ENCODE data around the gene TOR2A. TPM values are rescaled to one million over a fixed set of nuclear protein-coding genes. Genes with fewer than 3 reads are reported as not detected.
A peak's percentile ranks its signal among the peaks of the same experiment; 100 is the strongest.

TOR2A gene
- total RNA-seq, 4 donors from 2014 or later = 8.9 to 23.1 (median 14.2) TPM

- peaks cover 28 to 37% of the 10 kb centered on the region in 2 donors for H3K4me1 ChIP-seq
- no peaks in the 10 kb centered on the region for H3K27me3 ChIP-seq
- no peaks in the 10 kb centered on the region for H3K9me3 ChIP-seq
- DNase-seq = peak; percentile 28 to 30
- TF ChIP-seq POLR2A (IDR thresholded peaks at IDR 0.05) (no peak), CTCF (IDR thresholded peaks at IDR 0.05) (no peak)
- WGBS, 2 donors = 54 to 66% methylated on average over 5 of the region's 5 CpGs
- no peak overlapping the region for H3K4me3 ChIP-seq (replicated peaks in 1 of 3)
- peak overlapping the region; percentile 92 to 96 (median 93) for H3K27ac ChIP-seq
- intact Hi-C loops (cut with DNase I) = no loop called here
- no peaks in the 10 kb centered on the region for H3K36me3 ChIP-seq
Observed at GRCh38 chr9:127700594-127701255, 34.4 kb downstream of the TOR2A start.

- Histone ChIP-seq H3K36me3 (no peaks in the 10 kb centered on the region), H3K4me3 (replicated peaks in 1 of 3) (no peak overlapping the region), H3K9me3 (no peaks in the 10 kb centered on the region), H3K4me1 (peaks cover 28 to 31% of the 10 kb centered on the region in 2 donors), H3K27ac (peak overlapping the region; percentile 92 to 96 (median 93)), H3K27me3 (no peaks in the 10 kb centered on the region)
- peak; percentile 49 to 61 for DNase-seq
- intact Hi-C loops (cut with DNase I) = no loop called here
- TF ChIP-seq POLR2A (IDR thresholded peaks at IDR 0.05) = no peak
- no peak for TF ChIP-seq CTCF (IDR thresholded peaks at IDR 0.05)
- 83 to 95% methylated on average over 2 of the region's 2 CpGs for WGBS, 2 donors
Observed at GRCh38 chr9:127700140-127700539, 35.0 kb downstream of the TOR2A start.

- H3K27ac ChIP-seq = peak overlapping the region; percentile 92 to 96 (median 93)
- H3K4me1 ChIP-seq = peaks cover 28 to 31% of the 10 kb centered on the region in 2 donors
- H3K9me3 ChIP-seq = no peaks in the 10 kb centered on the region
- intact Hi-C loops (cut with DNase I) = no loop called here
- no peaks in the 10 kb centered on the region for H3K36me3 ChIP-seq
- no peak overlapping the region for H3K4me3 ChIP-seq (replicated peaks in 1 of 3)
- DNase-seq = peak; percentile 97 to 98
- WGBS, 2 donors = 15 to 22% methylated on average over 25 to 41 of the region's 41 CpGs
- peak in 1 of 2 donors; percentile 72 for TF ChIP-seq POLR2A (IDR thresholded peaks at IDR 0.05)
- TF ChIP-seq CTCF (IDR thresholded peaks at IDR 0.05) = peak in 4 of 6 experiments; percentile 13 to 45 (median 30)
- no peaks in the 10 kb centered on the region for H3K27me3 ChIP-seq
Observed at GRCh38 chr9:127698985-127699670, 36.0 kb downstream of the TOR2A start.

- WGBS, 2 donors = 93 to 95% methylated on average over 5 of the region's 5 CpGs
- H3K9me3 ChIP-seq = no peaks in the 10 kb centered on the region
- H3K4me1 ChIP-seq = peaks cover 28 to 31% of the 10 kb centered on the region in 2 donors
- DNase-seq = no peak
- TF ChIP-seq CTCF (IDR thresholded peaks at IDR 0.05) (no peak), POLR2A (IDR thresholded peaks at IDR 0.05) (no peak)
- no peaks in the 10 kb centered on the region for H3K36me3 ChIP-seq
- intact Hi-C loops (cut with DNase I) = no loop called here
- peak overlapping the region; percentile 92 to 96 (median 93) for H3K27ac ChIP-seq
- no peaks in the 10 kb centered on the region for H3K27me3 ChIP-seq
- H3K4me3 ChIP-seq (replicated peaks in 1 of 3) = no peak overlapping the region
Observed at GRCh38 chr9:127698386-127698785, 36.7 kb downstream of the TOR2A start.

GRCh38 chr9:127697575-127697974 is 37.5 kb downstream of the TOR2A start:
- WGBS, 2 donors = 87% methylated on average over 5 of the region's 5 CpGs
- Histone ChIP-seq H3K36me3 (no peaks in the 10 kb centered on the region), H3K27ac (no peak overlapping the region), H3K27me3 (no peaks in the 10 kb centered on the region), H3K4me3 (replicated peaks in 1 of 3) (no peak overlapping the region), H3K9me3 (no peaks in the 10 kb centered on the region), H3K4me1 (peaks cover 28 to 31% of the 10 kb centered on the region in 2 donors)
- DNase-seq = no peak
- intact Hi-C loops (cut with DNase I) = no loop called here
- TF ChIP-seq POLR2A (IDR thresholded peaks at IDR 0.05) (no peak), CTCF (IDR thresholded peaks at IDR 0.05) (no peak)

Measured in thyroid gland (tissue), 4 donors.